ENCODE measurements around the gene TRIM25. TPM values are rescaled to one million over a fixed set of nuclear protein-coding genes. Genes with fewer than 3 reads are reported as not detected.

TRIM25 gene
- total and polyA plus RNA-seq, 5 donors from 2014 or later, result 4.6 to 58.3 (median 5.9) TPM

GRCh38 chr17:56898874-56899273, 15.0 kb downstream of the TRIM25 start:
- H3K4me1 Mint-ChIP-seq, result peaks cover 0 to 13% (median 6%) of the 10 kb centered on the region in 4 donors
- H3K27ac Mint-ChIP-seq, result no peak overlapping the region
- DNase-seq, result no peak
- H3K4me3 Mint-ChIP-seq, result no peak overlapping the region
- H3K4me3 ChIP-seq (ENCODE audit: low read depth, low read length), result no peak overlapping the region
- H3K36me3 Mint-ChIP-seq, result peaks cover 54% of the 10 kb centered on the region
- H3K36me3 ChIP-seq (ENCODE audit: control insufficient read depth, insufficient read depth, low read length), result peaks cover 92% of the 10 kb centered on the region
- no peaks in the 10 kb centered on the region for H3K27me3 ChIP-seq (ENCODE audit: control insufficient read depth, insufficient read depth, low read length)
- no peak overlapping the region for H3K27ac ChIP-seq (ENCODE audit: insufficient read depth, low read length, poor library complexity, severe bottlenecking)
- H3K9me3 Mint-ChIP-seq, result no peaks in the 10 kb centered on the region
- H3K4me1 ChIP-seq (ENCODE audit: control insufficient read depth, insufficient read depth, low read length, poor library complexity, severe bottlenecking), result no peaks in the 10 kb centered on the region
- H3K27me3 Mint-ChIP-seq, result no peaks in the 10 kb centered on the region
- no peaks in the 10 kb centered on the region for H3K9me3 ChIP-seq (ENCODE audit: control insufficient read depth in 2 of 2, low read length in 2 of 2)
- ATAC-seq (ENCODE audit: low read depth in 2 of 2), result no peak

GRCh38 chr17:56897646-56898424, 16.0 kb downstream of the TRIM25 start:
- no peak overlapping the region for H3K4me3 ChIP-seq (ENCODE audit: low read depth, low read length)
- H3K4me1 ChIP-seq (ENCODE audit: control insufficient read depth, insufficient read depth, low read length, poor library complexity, severe bottlenecking), result no peaks in the 10 kb centered on the region
- no peak for ATAC-seq (ENCODE audit: low read depth in 2 of 2)
- peaks cover 94% of the 10 kb centered on the region for H3K36me3 ChIP-seq (ENCODE audit: control insufficient read depth, insufficient read depth, low read length)
- H3K27me3 Mint-ChIP-seq, result no peaks in the 10 kb centered on the region
- H3K9me3 Mint-ChIP-seq, result no peaks in the 10 kb centered on the region
- H3K27ac ChIP-seq (ENCODE audit: insufficient read depth, low read length, poor library complexity, severe bottlenecking), result no peak overlapping the region
- H3K4me1 Mint-ChIP-seq, result peaks cover 0 to 13% (median 4%) of the 10 kb centered on the region in 4 donors
- no peaks in the 10 kb centered on the region for H3K27me3 ChIP-seq (ENCODE audit: control insufficient read depth, insufficient read depth, low read length)
- peak overlapping the region in 2 of 3 donors; percentile 10 to 11 for H3K27ac Mint-ChIP-seq
- peaks cover 56% of the 10 kb centered on the region for H3K36me3 Mint-ChIP-seq
- no peaks in the 10 kb centered on the region for H3K9me3 ChIP-seq (ENCODE audit: control insufficient read depth in 2 of 2, low read length in 2 of 2)
- H3K4me3 Mint-ChIP-seq, result no peak overlapping the region
- DNase-seq, result no peak

- H3K27me3 ChIP-seq (ENCODE audit: control insufficient read depth, insufficient read depth, low read length), result no peaks in the 10 kb centered on the region
- no peak overlapping the region for H3K27ac Mint-ChIP-seq
- no peaks in the 10 kb centered on the region for H3K9me3 ChIP-seq (ENCODE audit: control insufficient read depth in 2 of 2, low read length in 2 of 2)
- no peak overlapping the region for H3K27ac ChIP-seq (ENCODE audit: insufficient read depth, low read length, poor library complexity, severe bottlenecking)
- H3K4me1 Mint-ChIP-seq, result peaks cover 0 to 14% (median 7%) of the 10 kb centered on the region in 4 donors
- H3K36me3 Mint-ChIP-seq, result peaks cover 60% of the 10 kb centered on the region
- H3K4me3 ChIP-seq (ENCODE audit: low read depth, low read length), result no peak overlapping the region
- DNase-seq, result no peak
- no peak for ATAC-seq (ENCODE audit: low read depth in 2 of 2)
- no peaks in the 10 kb centered on the region for H3K4me1 ChIP-seq (ENCODE audit: control insufficient read depth, insufficient read depth, low read length, poor library complexity, severe bottlenecking)
- no peaks in the 10 kb centered on the region for H3K27me3 Mint-ChIP-seq
- H3K9me3 Mint-ChIP-seq, result no peaks in the 10 kb centered on the region
- peaks cover 94% of the 10 kb centered on the region for H3K36me3 ChIP-seq (ENCODE audit: control insufficient read depth, insufficient read depth, low read length)
- no peak overlapping the region for H3K4me3 Mint-ChIP-seq
Measured at GRCh38 chr17:56896968-56897359, 16.9 kb downstream of the TRIM25 start.

- Mint-ChIP-seq H3K27me3 (no peaks in the 10 kb centered on the region), H3K36me3 (peaks cover 56% of the 10 kb centered on the region), H3K4me3 (no peak overlapping the region), H3K27ac (no peak overlapping the region), H3K4me1 (peaks cover 0 to 13% (median 5%) of the 10 kb centered on the region in 4 donors), H3K9me3 (no peaks in the 10 kb centered on the region)
- Histone ChIP-seq H3K36me3 (ENCODE audit: control insufficient read depth, insufficient read depth, low read length) (peaks cover 94% of the 10 kb centered on the region), H3K4me1 (ENCODE audit: control insufficient read depth, insufficient read depth, low read length, poor library complexity, severe bottlenecking) (no peaks in the 10 kb centered on the region), H3K27me3 (ENCODE audit: control insufficient read depth, insufficient read depth, low read length) (no peaks in the 10 kb centered on the region), H3K27ac (ENCODE audit: insufficient read depth, low read length, poor library complexity, severe bottlenecking) (no peak overlapping the region), H3K9me3 (ENCODE audit: control insufficient read depth in 2 of 2, low read length in 2 of 2) (no peaks in the 10 kb centered on the region), H3K4me3 (ENCODE audit: low read depth, low read length) (no peak overlapping the region)
- DNase-seq (no peak), ATAC-seq (ENCODE audit: low read depth in 2 of 2) (no peak)
Measured at GRCh38 chr17:56896217-56896967, 17.5 kb downstream of the TRIM25 start.

- H3K9me3 Mint-ChIP-seq, result no peaks in the 10 kb centered on the region
- no peak for ATAC-seq (ENCODE audit: low read depth in 2 of 2)
Measured at GRCh38 chr17:56894859-56895455, 18.9 kb downstream of the TRIM25 start.

GRCh38 chr17:56893503-56893902, 20.3 kb downstream of the TRIM25 start:
- H3K27ac ChIP-seq (ENCODE audit: insufficient read depth, low read length, poor library complexity, severe bottlenecking), result no peak overlapping the region
- Mint-ChIP-seq H3K36me3 (peaks cover 54% of the 10 kb centered on the region), H3K4me3 (no peak overlapping the region), H3K9me3 (peaks cover 0 to 5% (median under 1%) of the 10 kb centered on the region in 7 donors), H3K27ac (peak overlapping the region in 2 of 3 donors; percentile 75 to 82), H3K27me3 (no peaks in the 10 kb centered on the region), H3K4me1 (peaks cover 0 to 10% (median 3%) of the 10 kb centered on the region in 4 donors)
- peaks cover 4 to 5% of the 10 kb centered on the region in 2 experiments for H3K9me3 ChIP-seq (ENCODE audit: control insufficient read depth in 2 of 2, low read length in 2 of 2)
- DNase-seq (no peak), ATAC-seq (ENCODE audit: low read depth in 2 of 2) (no peak)
- no peak overlapping the region for H3K4me3 ChIP-seq (ENCODE audit: low read depth, low read length)
- no peaks in the 10 kb centered on the region for H3K27me3 ChIP-seq (ENCODE audit: control insufficient read depth, insufficient read depth, low read length)
- H3K36me3 ChIP-seq (ENCODE audit: control insufficient read depth, insufficient read depth, low read length), result peaks cover 90% of the 10 kb centered on the region
- H3K4me1 ChIP-seq (ENCODE audit: control insufficient read depth, insufficient read depth, low read length, poor library complexity, severe bottlenecking), result no peaks in the 10 kb centered on the region

More at GRCh38 chr17:56894859-56895455, 18.9 kb downstream of the TRIM25 start:
- DNase-seq, result no peak
- H3K36me3 ChIP-seq (ENCODE audit: control insufficient read depth, insufficient read depth, low read length), result peaks cover 93% of the 10 kb centered on the region
- no peak overlapping the region for H3K27ac ChIP-seq (ENCODE audit: insufficient read depth, low read length, poor library complexity, severe bottlenecking)
- H3K4me3 ChIP-seq (ENCODE audit: low read depth, low read length), result no peak overlapping the region
- Mint-ChIP-seq H3K27ac (peak overlapping the region in 1 of 3 donors; percentile 15), H3K27me3 (no peaks in the 10 kb centered on the region), H3K4me1 (peaks cover 0 to 10% (median 3%) of the 10 kb centered on the region in 4 donors), H3K36me3 (peaks cover 59% of the 10 kb centered on the region), H3K4me3 (no peak overlapping the region)
- no peaks in the 10 kb centered on the region for H3K27me3 ChIP-seq (ENCODE audit: control insufficient read depth, insufficient read depth, low read length)
- no peaks in the 10 kb centered on the region for H3K9me3 ChIP-seq (ENCODE audit: control insufficient read depth in 2 of 2, low read length in 2 of 2)
- no peaks in the 10 kb centered on the region for H3K4me1 ChIP-seq (ENCODE audit: control insufficient read depth, insufficient read depth, low read length, poor library complexity, severe bottlenecking)

- Mint-ChIP-seq H3K36me3 (peaks cover 54% of the 10 kb centered on the region), H3K27me3 (no peaks in the 10 kb centered on the region), H3K4me1 (peaks cover 0 to 7% (median 0%) of the 10 kb centered on the region in 4 donors), H3K4me3 (no peak overlapping the region), H3K9me3 (peaks cover 0 to 15% (median 2%) of the 10 kb centered on the region in 7 donors), H3K27ac (peak overlapping the region in 1 of 3 donors; percentile 0)
- H3K27me3 ChIP-seq (ENCODE audit: control insufficient read depth, insufficient read depth, low read length), result no peaks in the 10 kb centered on the region
- peaks cover 13 to 14% of the 10 kb centered on the region in 2 experiments for H3K9me3 ChIP-seq (ENCODE audit: control insufficient read depth in 2 of 2, low read length in 2 of 2)
- peaks cover 91% of the 10 kb centered on the region for H3K36me3 ChIP-seq (ENCODE audit: control insufficient read depth, insufficient read depth, low read length)
- H3K4me1 ChIP-seq (ENCODE audit: control insufficient read depth, insufficient read depth, low read length, poor library complexity, severe bottlenecking), result no peaks in the 10 kb centered on the region
- no peak overlapping the region for H3K27ac ChIP-seq (ENCODE audit: insufficient read depth, low read length, poor library complexity, severe bottlenecking)
- ATAC-seq (ENCODE audit: low read depth in 2 of 2) (no peak), DNase-seq (no peak)
- no peak overlapping the region for H3K4me3 ChIP-seq (ENCODE audit: low read depth, low read length)
Measured at GRCh38 chr17:56892333-56892732, 21.5 kb downstream of the TRIM25 start.

All from CD4-positive, CD25-positive, alpha-beta regulatory T cell (primary cell).